A172 (cell line): ENCODE data around the gene RFX7. TPM values are rescaled to one million over a fixed set of nuclear protein-coding genes. Genes with fewer than 3 reads are reported as not detected.
A peak's percentile ranks its signal among the peaks of the same experiment; 100 is the strongest.
"Not testable (repeated sequence)": the region's sequence is repeated elsewhere in the genome, so short reads cannot be mapped to it uniquely, and the experiment has no call there.

Source experiments
- DNase-seq: peaks from one replicate; pipeline ENCODE4 v3.0.0-alpha.2; 2015; ENCODE audit warnings: low spot score
- total RNA-seq: library from RNA; depleted of rRNA; stranded (reverse); fragments of >200 nt; shearing (Covaris generic); gene quantifications from 2 replicates; pipeline ENCODE4 v1.2.3, GENCODE V29; 2014

Gene RFX7
- total RNA-seq, 1 experiment from 2014 or later = 2.9 TPM

- no peak for DNase-seq
These were observed 38.4 kb downstream of the RFX7 start for GRCh38 chr15:56205061-56205876.

DNA sequence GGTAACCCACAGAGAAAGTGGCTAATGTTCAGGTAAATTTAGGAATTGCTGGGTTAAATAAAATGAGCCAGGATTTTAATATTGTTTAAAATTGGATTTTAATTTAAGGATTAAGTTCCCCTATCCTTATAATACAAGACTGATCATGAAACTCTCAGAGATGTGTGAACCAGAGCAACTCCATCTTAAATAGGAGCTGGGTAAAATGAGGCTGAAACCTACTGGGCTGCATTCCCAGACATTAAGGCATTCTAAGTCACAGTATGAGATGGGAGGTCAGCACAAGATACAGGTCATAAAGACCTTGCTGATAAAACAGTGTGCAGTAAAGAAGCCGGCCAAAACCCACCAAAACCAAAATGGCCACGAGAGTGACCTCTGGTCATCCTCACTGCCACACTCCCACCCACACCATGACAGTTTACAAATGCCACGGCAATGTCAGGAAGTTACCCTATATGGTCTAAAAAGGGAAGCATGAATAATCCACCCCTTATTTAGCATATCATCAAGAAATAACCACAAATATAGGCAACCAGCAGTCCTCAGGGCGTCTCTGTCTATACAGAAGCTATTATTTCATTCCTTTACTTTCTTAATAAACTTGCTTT is 40.3 kb downstream of the RFX7 start:
- not testable (repeated sequence) for DNase-seq

DNA sequence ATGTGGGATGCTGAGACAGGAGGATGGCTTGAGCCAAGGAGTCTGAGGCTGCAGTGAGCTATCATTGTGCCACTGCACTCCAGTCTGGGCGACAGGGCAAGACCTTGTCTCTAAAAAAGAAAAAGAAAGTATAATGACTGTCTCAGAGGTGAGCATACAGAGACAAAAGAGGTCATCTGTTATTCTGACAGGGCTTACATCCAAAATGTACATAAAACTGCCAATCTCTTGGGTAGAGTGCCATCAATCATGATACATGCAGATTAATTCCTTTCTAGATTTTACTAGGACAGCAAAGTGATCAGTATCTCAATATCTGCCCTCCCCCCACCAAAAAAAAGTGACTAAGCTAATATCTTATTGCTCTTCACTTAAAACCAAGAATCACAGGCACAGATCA is 41.0 kb downstream of the RFX7 start:
- no peak for DNase-seq

- DNase-seq = no peak
These were observed 44.6 kb downstream of the RFX7 start for GRCh38 chr15:56199038-56199437.

- DNase-seq = no peak
These were observed 49.6 kb downstream of the RFX7 start for GRCh38 chr15:56194035-56194434.

DNA sequence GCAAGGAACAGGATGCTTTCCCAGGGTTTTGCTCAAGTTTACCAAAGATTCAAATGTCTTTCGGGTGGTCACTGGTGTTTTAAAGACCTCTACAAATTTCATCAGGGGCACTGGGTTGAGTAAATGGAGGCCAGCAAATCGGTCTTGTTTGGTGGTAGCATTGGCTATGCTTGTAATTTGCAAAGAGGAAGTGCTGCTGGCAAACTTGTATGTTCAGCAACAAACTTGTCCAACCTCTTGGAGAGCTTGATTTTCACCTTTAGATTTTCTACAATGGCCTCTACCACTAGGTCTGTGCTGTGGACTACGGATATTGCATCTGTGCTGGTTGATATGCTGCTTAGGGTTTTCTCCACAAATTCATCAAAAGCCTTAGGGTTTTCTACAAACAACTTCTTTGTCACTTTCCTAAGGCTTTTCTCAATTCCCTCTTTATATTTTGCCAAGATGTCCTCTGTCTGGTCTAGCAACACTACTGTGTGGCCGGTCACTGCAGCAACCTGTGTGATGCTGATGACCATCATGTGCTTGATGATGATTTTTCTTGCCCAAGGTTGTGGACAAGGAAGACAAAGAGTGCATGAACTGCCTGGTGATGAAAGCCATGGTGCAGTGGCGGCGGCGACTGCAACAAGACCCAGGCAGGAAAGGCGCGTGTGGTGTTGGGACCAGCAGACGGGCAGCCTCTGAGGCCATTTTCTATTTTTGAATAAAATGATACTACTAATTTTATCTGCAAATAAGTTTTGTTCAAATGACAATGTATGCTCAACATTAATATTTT is 50.8 kb downstream of the RFX7 start:
- no peak for DNase-seq

GRCh38 chr15:56187665-56188064 is 56.0 kb downstream of the RFX7 start:
- DNase-seq = no peak

DNA sequence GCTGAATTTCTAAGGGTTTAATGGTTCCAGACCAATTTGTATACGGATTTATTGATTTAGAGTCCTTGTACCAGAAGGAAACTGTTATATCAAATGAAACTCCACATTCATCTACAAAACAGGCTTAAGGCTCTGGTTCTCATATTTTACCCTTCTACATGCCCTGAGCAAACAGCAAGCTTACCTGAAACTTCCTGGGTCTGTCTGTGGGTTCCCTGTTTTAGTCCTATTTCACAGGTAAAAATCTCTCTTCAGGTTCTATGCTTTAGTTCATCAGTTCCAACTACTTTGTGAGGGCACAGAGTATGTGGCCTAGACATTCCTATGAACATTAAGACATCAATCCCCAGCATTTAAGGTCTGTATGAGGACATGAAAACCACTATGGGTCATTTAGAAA is 57.7 kb downstream of the RFX7 start:
- DNase-seq = no peak

DNA sequence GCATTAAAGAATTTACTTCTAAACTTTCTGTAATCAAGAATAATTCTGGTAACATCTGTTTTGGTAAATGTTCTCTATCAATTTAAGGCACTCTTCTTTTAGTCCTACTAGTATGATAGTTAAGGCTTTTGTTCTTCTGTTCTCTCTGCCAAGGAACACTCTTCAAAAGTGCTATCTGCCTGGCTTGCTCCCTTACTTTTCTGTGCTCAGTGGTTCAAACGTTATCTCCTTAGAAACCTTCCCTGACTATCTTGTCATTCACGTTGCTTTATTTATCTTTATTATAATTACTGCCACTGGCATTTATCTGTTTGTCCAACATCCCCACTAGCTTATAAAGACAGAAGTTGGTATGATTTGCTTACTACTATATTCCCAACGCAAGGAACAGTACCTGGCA is 59.2 kb downstream of the RFX7 start:
- DNase-seq = no peak

GRCh38 chr15:56180851-56181250 is 62.8 kb downstream of the RFX7 start:
- DNase-seq = no peak

- no peak for DNase-seq
These were observed 66.7 kb downstream of the RFX7 start for GRCh38 chr15:56176996-56177395.

GRCh38 chr15:56175788-56176187 is 67.9 kb downstream of the RFX7 start:
- no peak for DNase-seq

- no peak for DNase-seq
These were observed 69.0 kb downstream of the RFX7 start for GRCh38 chr15:56174649-56175048.

GRCh38 chr15:56168394-56168793 is 75.3 kb downstream of the RFX7 start:
- peak; percentile 9 for DNase-seq

DNA sequence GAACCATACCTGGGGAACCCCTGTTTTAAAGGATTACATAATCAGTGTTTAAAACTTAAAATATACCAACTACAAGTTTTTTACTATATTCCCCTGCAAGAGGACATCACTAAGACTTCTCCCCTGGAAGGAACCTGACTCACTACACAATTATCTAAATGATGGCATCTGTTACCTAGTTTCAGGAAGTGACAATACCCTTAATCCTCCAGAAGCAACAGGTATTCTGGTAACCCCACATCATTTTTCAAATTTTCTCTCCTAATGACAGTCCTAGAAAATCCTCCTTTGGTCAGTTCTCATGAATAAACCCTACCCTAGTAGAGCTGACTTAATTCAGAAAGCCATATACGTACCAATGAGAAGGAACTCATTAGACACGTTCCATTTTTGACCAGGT is 78.4 kb downstream of the RFX7 start:
- peak; percentile 1 for DNase-seq

DNA sequence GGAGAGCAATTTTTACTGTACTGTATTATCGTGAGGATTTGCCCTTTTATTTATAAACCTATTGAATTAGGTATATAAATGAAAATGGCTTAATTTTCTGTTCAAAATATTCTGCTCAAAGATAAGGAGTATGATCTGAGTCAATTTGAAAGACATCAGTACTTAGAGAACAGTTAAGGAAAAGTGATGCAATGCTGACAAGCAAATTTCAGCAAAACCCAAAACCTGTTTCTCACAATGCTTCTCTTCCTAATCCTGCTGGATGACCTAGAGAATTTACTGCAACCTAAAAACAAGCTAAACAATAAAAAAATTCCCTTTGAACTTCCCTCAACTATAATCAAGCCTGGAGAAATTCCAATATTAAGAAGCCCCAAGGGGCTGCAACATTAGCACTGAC is 82.7 kb downstream of the RFX7 start:
- no peak for DNase-seq

DNA sequence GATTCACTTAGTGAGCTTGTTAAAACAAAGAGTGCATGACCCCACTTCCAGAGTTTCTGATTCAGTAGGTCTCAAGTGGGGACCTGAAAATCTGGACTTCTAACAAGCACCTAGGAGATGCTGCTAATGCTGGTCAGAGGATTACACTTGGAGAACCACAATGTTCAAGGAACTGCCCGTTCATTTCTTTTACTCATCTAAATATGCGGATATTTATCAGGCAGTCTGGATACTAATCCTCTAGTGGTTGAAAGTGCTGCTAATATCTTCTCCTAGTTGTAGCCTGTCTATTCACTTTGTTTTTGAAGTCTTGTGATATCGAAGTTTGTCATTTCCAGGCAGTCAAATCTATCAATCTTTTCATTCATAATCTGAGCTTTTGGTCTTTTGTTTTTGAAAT is 86.8 kb downstream of the RFX7 start:
- DNase-seq = no peak

GRCh38 chr15:56155278-56155677 is 88.4 kb downstream of the RFX7 start:
- DNase-seq = not testable (repeated sequence)

DNA sequence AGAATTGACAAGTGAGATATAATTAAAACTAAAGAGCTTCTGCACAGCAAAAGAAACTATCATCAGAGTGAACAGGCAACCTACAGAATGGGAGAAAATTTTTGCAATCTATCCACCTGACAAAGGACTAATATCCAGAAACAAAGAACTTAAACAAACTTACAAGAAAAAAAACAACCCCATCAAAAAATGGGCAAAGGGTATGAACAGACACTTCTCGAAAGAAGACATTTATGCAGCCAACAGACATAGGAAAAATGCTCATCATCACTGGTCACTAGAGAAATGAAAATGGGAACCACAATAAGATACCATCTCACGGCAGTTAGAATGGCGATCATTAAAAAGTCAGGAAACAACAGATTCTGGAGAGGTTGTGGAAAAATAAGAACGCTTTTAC is 88.9 kb downstream of the RFX7 start:
- DNase-seq = not testable (repeated sequence)

DNA sequence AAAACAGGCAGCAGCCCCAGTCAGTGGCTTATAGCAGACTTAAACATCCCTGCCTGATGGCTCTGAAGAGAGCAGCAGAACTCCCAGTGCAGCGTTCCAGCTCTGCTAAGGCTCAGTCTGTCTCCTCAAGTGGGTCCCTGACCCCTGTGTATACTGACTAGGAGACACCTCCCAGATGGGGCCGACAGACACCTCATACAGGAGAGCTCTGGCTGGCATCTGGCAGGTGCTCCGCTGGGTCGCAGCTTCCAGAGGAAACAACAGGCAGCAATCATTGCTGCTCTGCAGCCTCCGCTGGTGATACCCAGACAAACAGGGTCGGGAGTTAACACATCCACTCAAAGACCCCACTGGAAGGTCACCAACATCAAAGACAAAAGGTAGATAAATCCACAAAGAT is 93.5 kb downstream of the RFX7 start:
- no peak for DNase-seq

- DNase-seq = no peak
These were observed 95.6 kb downstream of the RFX7 start for GRCh38 chr15:56148064-56148463.

GRCh38 chr15:56146756-56147155 is 96.9 kb downstream of the RFX7 start:
- no peak for DNase-seq

DNA sequence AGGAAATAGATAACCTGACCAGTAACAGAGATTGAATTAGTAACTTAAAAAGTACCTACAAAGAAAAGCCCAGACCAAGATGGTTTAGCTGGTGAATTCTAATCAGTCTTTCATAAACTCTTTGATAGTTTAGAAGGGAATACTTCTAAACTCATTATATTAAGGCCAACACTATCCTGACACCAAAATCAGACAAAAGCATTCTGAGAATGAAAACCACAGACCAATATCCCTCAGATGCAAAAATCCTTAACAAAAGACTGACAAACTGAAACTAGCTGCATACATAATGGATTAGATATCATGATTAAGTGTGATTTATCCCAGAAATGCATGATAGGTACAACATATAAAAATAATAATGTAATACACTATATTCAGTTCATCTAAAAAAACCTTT is 115.6 kb downstream of the RFX7 start:
- no peak for DNase-seq
